Common myeloid progenitor, CD34-positive (primary cell): Measurements from ENCODE around the gene EMP1.
A peak's percentile ranks its signal among the peaks of the same experiment; 100 is the strongest.

ENCODE experiments used
- CTCF ChIA-PET: fragments of 350-600 bp; sonication (Branson Sonifier 250); formaldehyde crosslinking; loops from one replicate; lab custom pipeline; 2021; ENCODE audit warnings: antibody characterized with exemption; lab: Charles Lee
- POLR2A ChIA-PET: fragments of 350-600 bp; sonication (Branson Sonifier 250); formaldehyde crosslinking; loops from one replicate; lab custom pipeline; 2021; ENCODE audit warnings: antibody characterized with exemption; lab: Charles Lee
- DNase-seq, 3 donors: peaks; one replicate each; pipeline versions ENCODE4 v3.0.0 to v3.0.0-alpha.2; 2013
- H3K27ac ChIP-seq, 2 experiments: 1 replicate in 1 of 2; 2 replicates in 1 of 2; pipeline ENCODE4 v1.7.0; 2013; ENCODE audit warnings: inconsistent platforms in 2 of 2, low read length in 2 of 2, mild to moderate bottlenecking in 2 of 2, low read depth in 1 of 2, moderate library complexity in 1 of 2; ENCODE audit not compliant: severe bottlenecking in 2 of 2, insufficient read depth in 1 of 2, poor library complexity in 1 of 2
- H3K27me3 ChIP-seq, 5 experiments: replicated peaks in 2 of 5; 1 replicate in 3 of 5; 2 replicates in 2 of 5; pipeline versions ENCODE4 v1.6.1 to v1.7.0; 2013; ENCODE audit warnings: low read length in 4 of 5, mild to moderate bottlenecking in 2 of 5, moderate library complexity in 2 of 5, inconsistent platforms in 1 of 5; ENCODE audit not compliant: insufficient read depth in 5 of 5, control insufficient read depth in 4 of 5
- H3K36me3 ChIP-seq, 4 experiments: 1 replicate in 2 of 4; 2 replicates in 2 of 4; pipeline versions ENCODE4 v1.6.1 to v1.7.0; 2013; ENCODE audit warnings: low read length in 3 of 4, control low read depth in 1 of 4, mild to moderate bottlenecking in 1 of 4; ENCODE audit not compliant: control insufficient read depth in 4 of 4, insufficient read depth in 4 of 4
- H3K4me1 ChIP-seq, 4 experiments: 1 replicate in 3 of 4; 2 replicates in 1 of 4; pipeline versions ENCODE4 v1.6.1 to v1.7.1; 2013; ENCODE audit warnings: low read length in 3 of 4, mild to moderate bottlenecking in 3 of 4, control low read depth in 1 of 4, inconsistent platforms in 1 of 4, moderate library complexity in 1 of 4; ENCODE audit not compliant: control insufficient read depth in 4 of 4, insufficient read depth in 4 of 4; ENCODE audit errors: control extremely low read depth in 1 of 4
- H3K4me3 ChIP-seq, 7 experiments: 1 replicate in 4 of 7; 2 replicates in 3 of 7; pipeline versions ENCODE4 v1.5.1 to v1.7.0; 2013; ENCODE audit warnings: mild to moderate bottlenecking in 7 of 7, low read length in 6 of 7, moderate library complexity in 6 of 7, inconsistent platforms in 2 of 7, low read depth in 2 of 7, control low read depth in 1 of 7; ENCODE audit not compliant: insufficient read depth in 4 of 7, control insufficient read depth in 1 of 7; ENCODE audit errors: extremely low read depth in 1 of 7
- H3K9me3 ChIP-seq, 5 experiments: 1 replicate in 4 of 5; 2 replicates in 1 of 5; pipeline versions ENCODE4 v1.6.1 to v1.7.1; 2013; ENCODE audit warnings: low read length in 4 of 5, mild to moderate bottlenecking in 2 of 5, inconsistent platforms in 1 of 5, low read depth in 1 of 5, moderate library complexity in 1 of 5; ENCODE audit not compliant: control insufficient read depth in 4 of 5, insufficient read depth in 2 of 5; ENCODE audit errors: control extremely low read depth in 1 of 5
- WGBS: methylation state at CpG from one replicate; pipeline ENCODE4 v1.1.5; 2013; ENCODE audit not compliant: insufficient coverage; 5-methylcytosine and 5-hydroxymethylcytosine counted together

Gene EMP1

DNA sequence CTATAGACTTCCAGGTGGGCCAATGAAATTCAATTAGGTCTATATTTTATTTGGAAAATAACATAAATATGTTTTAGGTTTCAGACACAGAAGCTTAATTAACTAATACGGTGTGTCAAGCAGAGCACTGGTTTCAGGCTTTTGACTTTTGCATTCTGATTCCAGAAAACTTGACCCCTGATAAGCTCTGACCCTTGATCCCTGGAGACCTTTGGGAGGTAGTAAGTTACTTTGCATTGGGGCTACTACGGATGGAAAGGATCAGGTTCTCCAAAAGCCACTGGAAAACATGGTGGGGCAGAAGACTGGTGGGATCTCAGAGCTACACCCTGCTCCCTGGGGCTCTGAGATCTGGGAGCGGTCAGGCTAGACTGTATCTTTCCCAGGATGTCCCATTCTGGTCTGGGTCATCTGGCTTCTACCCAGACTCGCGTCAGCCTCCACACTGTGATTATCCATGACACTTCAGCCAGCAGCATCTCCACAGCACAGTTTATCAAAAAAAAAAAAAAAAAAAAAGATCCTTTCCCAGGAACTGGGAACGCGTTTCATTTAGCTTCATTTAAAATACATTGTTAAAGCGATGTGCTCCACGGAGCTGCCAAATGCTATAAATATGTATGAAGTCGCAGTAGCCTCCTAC is 17.8 kb upstream of the EMP1 start:
- Histone ChIP-seq H3K27me3 (no peaks in the 10 kb centered on the region), H3K4me3 (peak overlapping the region in 5 of 7 experiments; percentile 2 to 70 (median 54)), H3K4me1 (peaks cover 6 to 77% (median 61%) of the 10 kb centered on the region in 4 experiments), H3K36me3 (no peaks in the 10 kb centered on the region), H3K9me3 (no peaks in the 10 kb centered on the region), H3K27ac (no peak overlapping the region)
- DNase-seq: no peak
- CTCF ChIA-PET: interaction anchor here (0.7 to 2.6 kb wide), 15 partner anchors 8 to 78 kb away, joined by 3 to 13 read pairs (median 5); partner anchors contain the start of gene EMP1
- WGBS: 19% methylated on average over 6 of the region's 10 CpGs
- POLR2A ChIA-PET: interaction anchor here (1.0 to 3.1 kb wide), 4 partner anchors 9 to 78 kb away, joined by 3 to 12 read pairs (median 6); partner anchors contain the start of gene EMP1

DNA sequence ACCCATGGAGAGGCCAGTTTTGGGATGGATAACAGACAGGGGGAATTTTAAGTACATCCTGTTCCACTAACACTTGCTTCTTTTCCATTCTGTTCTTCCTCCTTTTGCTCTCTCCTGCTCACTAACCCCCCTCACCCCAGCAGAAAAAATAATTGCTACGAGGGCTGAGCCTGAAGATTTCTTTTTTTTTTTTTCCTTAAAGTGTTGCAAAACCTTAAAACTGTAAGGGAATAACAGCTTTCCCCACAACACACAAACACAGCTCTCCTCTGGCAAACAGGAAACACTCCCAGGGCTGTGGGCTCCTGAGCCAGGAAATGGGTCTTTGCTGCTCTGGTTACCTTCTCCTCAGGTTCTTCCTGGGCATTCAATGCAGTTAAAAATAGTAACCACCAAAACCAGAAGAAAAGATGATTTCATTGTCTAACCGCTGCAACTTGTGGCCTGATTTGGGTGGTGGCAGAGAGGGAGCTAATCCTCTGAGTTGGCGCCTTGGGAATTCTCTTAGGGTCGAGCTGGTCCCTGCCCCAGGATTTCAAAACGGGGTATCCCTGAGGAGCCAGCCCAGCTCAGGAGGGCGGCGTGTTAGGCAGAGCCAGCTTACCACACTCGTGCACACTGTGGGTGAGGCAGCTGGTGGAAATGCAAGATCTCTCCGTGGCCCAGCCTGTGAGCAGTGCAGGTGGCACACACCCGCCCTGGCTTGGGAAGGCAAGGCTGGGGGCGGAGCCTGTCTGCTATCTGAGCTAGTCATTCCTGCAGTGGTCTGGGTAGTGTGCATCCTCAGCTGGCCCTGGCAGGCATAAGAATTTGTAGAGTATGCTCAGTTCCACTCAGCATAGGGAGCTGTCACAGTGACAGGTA is 17.1 kb upstream of the EMP1 start:
- H3K36me3 ChIP-seq: no peaks in the 10 kb centered on the region
- CTCF ChIA-PET: interaction anchor here (0.8 to 2.6 kb wide), 19 partner anchors 9 to 93 kb away, joined by 3 to 13 read pairs (median 5); partner anchors contain the start of gene EMP1
- peak overlapping the region in 6 of 7 experiments; percentile 2 to 70 (median 52) for H3K4me3 ChIP-seq
- H3K27me3 ChIP-seq: no peaks in the 10 kb centered on the region
- peak overlapping the region in 1 of 2 experiments; percentile 50 for H3K27ac ChIP-seq
- peak; percentile 85 to 96 (median 95) for DNase-seq
- 0% methylated on average over 10 of the region's 11 CpGs for WGBS
- H3K4me1 ChIP-seq: peaks cover 6 to 76% (median 54%) of the 10 kb centered on the region in 4 experiments
- POLR2A ChIA-PET: interaction anchor here (1.0 to 3.1 kb wide), 5 partner anchors 10 to 79 kb away, joined by 3 to 12 read pairs (median 6); partner anchors contain the start of gene EMP1
- H3K9me3 ChIP-seq: no peaks in the 10 kb centered on the region

DNA sequence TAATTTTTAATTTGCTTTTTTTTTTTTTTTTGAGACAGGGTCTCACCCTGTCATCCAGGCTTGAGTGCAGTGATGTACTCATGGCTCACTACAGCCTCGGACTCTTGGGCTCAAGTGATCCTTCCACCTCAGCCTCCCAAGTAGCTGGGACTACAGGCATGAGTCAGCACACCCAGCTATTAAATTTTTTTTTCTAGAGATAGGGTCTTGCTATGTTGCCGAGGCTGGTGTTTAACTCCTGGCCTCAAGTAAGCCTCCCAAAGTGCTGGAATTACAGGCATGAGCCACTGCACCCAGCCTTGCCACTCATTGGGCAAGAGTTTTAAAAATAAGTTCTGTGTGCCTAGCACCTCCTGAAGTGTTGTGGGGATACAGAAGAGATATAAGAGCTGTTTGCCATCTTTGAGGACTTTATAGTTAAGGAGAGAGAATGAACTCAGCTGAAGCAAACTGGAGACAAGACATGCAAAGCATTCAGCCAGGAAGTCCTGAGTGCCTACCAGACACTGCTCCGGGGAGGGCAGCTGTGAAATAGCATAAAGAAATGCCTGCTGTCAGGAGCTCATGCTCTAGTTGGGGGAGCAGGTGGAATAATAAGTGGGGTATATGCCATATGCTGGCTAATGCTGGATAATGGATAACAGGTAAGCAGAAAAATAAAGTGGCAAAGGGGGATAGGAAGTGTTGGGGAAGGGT is 15.0 kb upstream of the EMP1 start:
- 0% methylated on average over 1 of the region's 3 CpGs for WGBS
- Histone ChIP-seq H3K27ac (no peak overlapping the region), H3K4me1 (peaks cover 4 to 68% (median 46%) of the 10 kb centered on the region in 4 experiments), H3K9me3 (no peaks in the 10 kb centered on the region), H3K4me3 (no peak overlapping the region), H3K27me3 (no peaks in the 10 kb centered on the region), H3K36me3 (no peaks in the 10 kb centered on the region)
- POLR2A ChIA-PET: interaction anchor here (0.6 to 3.1 kb wide), 2 partner anchors 15 to 19 kb away, joined by 3 to 12 read pairs; partner anchors contain the start of gene EMP1
- DNase-seq: peak in 2 of 3 donors; percentile 23 to 46
- CTCF ChIA-PET: interaction anchor here (0.9 to 1.7 kb wide), 3 partner anchors 10 to 30 kb away, joined by 3 to 7 read pairs (median 5); no protein-coding TSS in a partner anchor

DNA sequence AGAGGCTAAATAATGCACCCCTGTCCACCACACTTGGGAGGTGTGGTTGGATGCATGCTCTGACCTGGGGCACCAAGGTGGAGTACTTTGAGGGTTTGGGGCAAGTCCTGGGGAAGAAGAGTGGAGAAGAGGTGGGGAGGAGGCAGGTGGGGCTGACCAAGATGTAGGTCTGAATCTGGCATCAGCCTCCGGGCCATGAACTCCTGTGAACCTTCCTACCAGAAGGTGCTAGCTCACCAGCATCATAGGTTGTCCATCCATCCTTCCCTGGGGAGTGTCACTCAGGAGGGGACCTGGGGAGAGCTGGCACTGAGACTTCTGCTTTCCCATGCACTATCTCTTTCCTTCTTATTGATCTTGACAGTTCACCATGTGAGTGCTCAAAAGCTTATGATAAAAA is 13.6 kb upstream of the EMP1 start:
- WGBS: 100% methylated on average over 1 of the region's 1 CpG
- no peak for DNase-seq
- H3K9me3 ChIP-seq: no peaks in the 10 kb centered on the region
- CTCF ChIA-PET: interaction anchor here (0.9 to 1.7 kb wide), 5 partner anchors 10 to 82 kb away, joined by 3 to 7 read pairs (median 3); no protein-coding TSS in a partner anchor
- POLR2A ChIA-PET: no interaction called here
- H3K36me3 ChIP-seq: no peaks in the 10 kb centered on the region
- peaks cover 4 to 63% (median 39%) of the 10 kb centered on the region in 4 experiments for H3K4me1 ChIP-seq
- H3K27me3 ChIP-seq: no peaks in the 10 kb centered on the region
- no peak overlapping the region for H3K27ac ChIP-seq
- H3K4me3 ChIP-seq: no peak overlapping the region

DNA sequence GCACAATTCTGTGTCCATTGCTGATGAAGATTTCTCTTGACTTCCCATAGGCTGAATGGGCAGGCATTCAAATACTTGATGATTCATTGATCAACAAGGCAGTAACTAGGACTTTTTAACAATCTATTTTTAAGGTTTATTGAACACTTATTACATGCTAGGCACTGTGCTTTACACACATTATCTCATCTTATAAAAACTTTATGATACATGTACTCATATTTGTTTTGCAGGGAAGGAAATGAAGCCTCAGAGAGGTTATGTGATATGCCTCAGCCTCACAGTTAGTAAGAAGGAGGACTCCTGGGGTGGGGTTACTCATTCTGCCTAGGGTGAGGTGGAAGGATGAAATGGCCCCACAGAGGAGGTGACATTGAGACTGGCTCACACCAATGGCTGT is 12.9 kb upstream of the EMP1 start:
- H3K4me1 ChIP-seq: peaks cover 4 to 55% (median 32%) of the 10 kb centered on the region in 4 experiments
- no peak for DNase-seq
- CTCF ChIA-PET: interaction anchor here (0.6 to 1.7 kb wide), 3 partner anchors 9 to 83 kb away, joined by 3 to 5 read pairs (median 4); no protein-coding TSS in a partner anchor

DNA sequence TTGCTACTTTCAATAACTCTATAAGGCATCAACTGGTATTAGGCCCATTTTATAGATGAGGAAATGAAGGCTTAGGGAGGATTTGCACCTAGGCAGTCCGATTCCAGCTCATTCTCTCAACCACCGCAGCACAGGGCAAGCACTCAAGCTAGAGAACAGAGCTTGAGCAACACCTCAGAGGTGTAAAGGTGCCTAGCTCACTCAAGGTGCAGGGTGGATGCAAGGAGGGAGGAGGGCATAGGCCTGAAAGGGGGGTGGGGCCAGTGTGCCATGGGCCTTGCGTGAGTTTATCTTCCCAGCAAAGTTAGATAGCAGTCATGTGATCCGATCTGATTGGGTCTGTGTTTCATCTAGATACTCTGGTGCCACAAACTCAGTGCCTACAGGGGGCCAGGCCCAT is 10.2 kb upstream of the EMP1 start:
- Histone ChIP-seq H3K27me3 (no peaks in the 10 kb centered on the region), H3K27ac (no peak overlapping the region), H3K4me3 (no peak overlapping the region), H3K9me3 (no peaks in the 10 kb centered on the region), H3K36me3 (no peaks in the 10 kb centered on the region), H3K4me1 (peaks cover 3 to 29% (median 11%) of the 10 kb centered on the region in 4 experiments)
- DNase-seq: no peak
- 88% methylated on average over 2 of the region's 4 CpGs for WGBS
- CTCF ChIA-PET: interaction anchor here (0.5 to 1.3 kb wide), 5 partner anchors 10 to 1434 kb away, joined by 3 to 4 read pairs (median 3); partner anchors contain the start of gene EMP1
- POLR2A ChIA-PET: interaction anchor here (0.6 kb wide), 1 partner anchor 1184 kb away, joined by 3 read pairs; no protein-coding TSS in a partner anchor

More for the DNA sequence above, 12.9 kb upstream of the EMP1 start:
- no peaks in the 10 kb centered on the region for H3K9me3 ChIP-seq
- H3K4me3 ChIP-seq: no peak overlapping the region
- no peaks in the 10 kb centered on the region for H3K36me3 ChIP-seq
- POLR2A ChIA-PET: no interaction called here
- H3K27ac ChIP-seq: no peak overlapping the region
- H3K27me3 ChIP-seq: no peaks in the 10 kb centered on the region
